H9 (cell line): ENCODE results near the gene TGM2. TPM values are rescaled to one million over a fixed set of nuclear protein-coding genes. Genes with fewer than 3 reads are reported as not detected.

Source experiments
- DNase-seq: peaks from one replicate; pipeline ENCODE4 v3.0.0-alpha.2; 2017
- H2AFZ ChIP-seq: one replicate; pipeline ENCODE4 v1.6.1; 2013; ENCODE audit warnings: mild to moderate bottlenecking, low read length, control low read depth, moderate library complexity
- H2AK5ac ChIP-seq: 2 replicates; pipeline ENCODE4 v1.6.1; 2013; ENCODE audit warnings: low read length, control low read depth, mixed read lengths; ENCODE audit not compliant: insufficient read length
- H2BK120ac ChIP-seq: one replicate; pipeline ENCODE4 v1.6.1; 2013; ENCODE audit warnings: low read depth, mild to moderate bottlenecking, low read length, control low read depth, inconsistent platforms; ENCODE audit not compliant: poor library complexity, severe bottlenecking
- H2BK12ac ChIP-seq: 2 replicates; pipeline ENCODE4 v1.6.1; 2013; ENCODE audit warnings: low read length, control low read depth, mixed read lengths, low read depth; ENCODE audit not compliant: insufficient read length
- H2BK15ac ChIP-seq: 2 replicates; pipeline ENCODE4 v1.6.1; 2013; ENCODE audit warnings: low read depth, low read length, control low read depth
- H2BK20ac ChIP-seq: one replicate; pipeline ENCODE4 v1.6.1; 2013; ENCODE audit warnings: low read depth, mild to moderate bottlenecking, low read length, control low read depth, inconsistent platforms; ENCODE audit not compliant: poor library complexity, severe bottlenecking
- H2BK5ac ChIP-seq: 2 replicates; pipeline ENCODE4 v1.6.1; 2013; ENCODE audit warnings: low read length, control low read depth, mixed read lengths; ENCODE audit not compliant: insufficient read length
- H3K14ac ChIP-seq: 2 replicates; pipeline ENCODE4 v1.6.1; 2013; ENCODE audit warnings: low read length, control low read depth; ENCODE audit not compliant: insufficient read depth
- H3K18ac ChIP-seq: 2 replicates; pipeline ENCODE4 v1.6.1; 2013; ENCODE audit warnings: low read depth, mild to moderate bottlenecking, mixed read lengths, low read length, control low read depth; ENCODE audit not compliant: insufficient read length
- H3K23ac ChIP-seq: 2 replicates; pipeline ENCODE4 v1.6.1; 2013; ENCODE audit warnings: low read length, control low read depth, mixed read lengths, low read depth; ENCODE audit not compliant: insufficient read length
- H3K23me2 ChIP-seq: 2 replicates; pipeline ENCODE4 v1.6.1; 2013; ENCODE audit warnings: low read depth, mild to moderate bottlenecking, mixed read lengths, low read length, control low read depth; ENCODE audit not compliant: insufficient read length, poor library complexity, severe bottlenecking
- H3K27ac ChIP-seq: 2 replicates; pipeline ENCODE4 v1.5.1; 2013; ENCODE audit warnings: low read length, control low read depth, mixed read lengths, low read depth; ENCODE audit not compliant: insufficient read length
- H3K27me3 ChIP-seq: 2 replicates; pipeline ENCODE4 v1.6.1; 2013; ENCODE audit warnings: low read length, control low read depth, inconsistent platforms; ENCODE audit not compliant: insufficient read depth
- H3K4ac ChIP-seq: 2 replicates; pipeline ENCODE4 v1.6.1; 2013; ENCODE audit warnings: low read depth, mild to moderate bottlenecking, control low read depth, inconsistent platforms, low read length, moderate library complexity
- H3K4me1 ChIP-seq: 2 replicates; pipeline ENCODE4 v1.6.1; 2013; ENCODE audit warnings: low read length, control low read depth, inconsistent platforms; ENCODE audit not compliant: insufficient read depth
- H3K4me2 ChIP-seq: 2 replicates; pipeline ENCODE4 v1.6.1; 2013; ENCODE audit warnings: low read length, control low read depth, mixed read lengths; ENCODE audit not compliant: insufficient read length, insufficient read depth
- H3K56ac ChIP-seq: 2 replicates; pipeline ENCODE4 v1.6.1; 2013; ENCODE audit warnings: low read depth, mild to moderate bottlenecking, mixed read lengths, low read length, control low read depth; ENCODE audit not compliant: insufficient read length
- H3K79me1 ChIP-seq: 2 replicates; pipeline ENCODE4 v1.6.1; 2013; ENCODE audit warnings: low read depth, mild to moderate bottlenecking, moderate library complexity, low read length, control low read depth, inconsistent platforms; ENCODE audit not compliant: insufficient read depth, poor library complexity, severe bottlenecking
- H3K79me2 ChIP-seq: 2 replicates; pipeline ENCODE4 v1.6.1; 2013; ENCODE audit warnings: low read length, control low read depth, inconsistent platforms; ENCODE audit not compliant: insufficient read depth
- H3K9ac ChIP-seq: 2 replicates; pipeline ENCODE4 v1.6.1; 2013; ENCODE audit warnings: low read length, control low read depth, mixed read lengths; ENCODE audit not compliant: insufficient read length; ENCODE audit errors: extremely low read depth
- H3K9me3 ChIP-seq: one replicate; pipeline ENCODE4 v1.6.1; 2013; ENCODE audit warnings: low read depth, low read length, inconsistent platforms; ENCODE audit not compliant: control insufficient read depth
- H3T11ph ChIP-seq: one replicate; pipeline ENCODE4 v1.6.1; 2013; ENCODE audit warnings: mild to moderate bottlenecking, low read length, control low read depth, inconsistent platforms
- H4K20me1 ChIP-seq: one replicate; pipeline ENCODE4 v1.6.1; 2013; ENCODE audit not compliant: control insufficient read depth, insufficient read length, insufficient read depth
- H4K5ac ChIP-seq: 2 replicates; pipeline ENCODE4 v1.6.1; 2013; ENCODE audit warnings: low read depth, mild to moderate bottlenecking, mixed read lengths, low read length, control low read depth; ENCODE audit not compliant: insufficient read length
- H4K8ac ChIP-seq: replicated peaks from 2 replicates; pipeline ENCODE4 v1.6.1; 2013; ENCODE audit warnings: low read length, control low read depth, mixed read lengths, low read depth; ENCODE audit not compliant: insufficient read length
- H4K91ac ChIP-seq: 2 replicates; pipeline ENCODE4 v1.6.1; 2013; ENCODE audit warnings: low read depth, mild to moderate bottlenecking, moderate library complexity, mixed read lengths, low read length, control low read depth; ENCODE audit not compliant: insufficient read length
- H3K27ac Mint-ChIP-seq, 3 experiments: 2 replicates in 2 of 3; 3 replicates in 1 of 3; pipeline ENCODE4 v1.8.0; 2020 to 2021; ENCODE audit warnings: mixed read lengths in 3 of 3, mild to moderate bottlenecking in 1 of 3, moderate library complexity in 1 of 3
- H3K27me3 Mint-ChIP-seq: 2 replicates; pipeline ENCODE4 v1.8.0; 2021; ENCODE audit warnings: low read depth, mild to moderate bottlenecking, moderate library complexity, mixed read lengths
- H3K36me3 Mint-ChIP-seq, 3 experiments: 2 replicates in 2 of 3; 3 replicates in 1 of 3; pipeline ENCODE4 v1.8.0; 2020 to 2021; ENCODE audit warnings: low read depth in 3 of 3, mixed read lengths in 3 of 3; ENCODE audit not compliant: insufficient read depth in 1 of 3
- H3K4me1 Mint-ChIP-seq, 2 experiments: 2 replicates each; pipeline ENCODE4 v1.8.0; 2020; ENCODE audit warnings: mixed read lengths in 2 of 2
- H3K4me3 Mint-ChIP-seq, 2 experiments: 2 replicates in 1 of 2; 3 replicates in 1 of 2; pipeline ENCODE4 v1.8.0; 2020 to 2021; ENCODE audit warnings: mild to moderate bottlenecking in 2 of 2, mixed read lengths in 2 of 2, moderate library complexity in 1 of 2
- H3K9me3 Mint-ChIP-seq, 2 experiments: 2 replicates in 1 of 2; 3 replicates in 1 of 2; pipeline ENCODE4 v1.8.0; 2020; ENCODE audit warnings: mild to moderate bottlenecking in 2 of 2, mixed read lengths in 2 of 2, moderate library complexity in 1 of 2
- WGBS: extraction: QIAGEN DNeasy Blood & Tissue Kit; methylation state at CpG from one replicate; pipeline ENCODE4 v1.1.7; 2013; ENCODE audit warnings: missing lambda C conversion rate, low lambda C conversion rate, mixed read lengths; ENCODE audit not compliant: insufficient read length; ENCODE audit errors: extremely low coverage; 5-methylcytosine and 5-hydroxymethylcytosine counted together
- total RNA-seq: library from RNA; stranded (reverse); gene quantifications from 2 replicates; pipeline ENCODE4 v1.2.1, GENCODE V29; 2021
- TF ChIP-seq, protein P1 (sequence below): fragments of 200-600 bp; sonication (generic); conservative IDR thresholded peaks from 3 replicates; pipeline ENCODE4 v1.8.0; 2021; ENCODE audit warnings: antibody characterized with exemption, mild to moderate bottlenecking

The TGM2 gene
- total RNA-seq, 1 experiment from 2014 or later, result 1.1 TPM

DNA sequence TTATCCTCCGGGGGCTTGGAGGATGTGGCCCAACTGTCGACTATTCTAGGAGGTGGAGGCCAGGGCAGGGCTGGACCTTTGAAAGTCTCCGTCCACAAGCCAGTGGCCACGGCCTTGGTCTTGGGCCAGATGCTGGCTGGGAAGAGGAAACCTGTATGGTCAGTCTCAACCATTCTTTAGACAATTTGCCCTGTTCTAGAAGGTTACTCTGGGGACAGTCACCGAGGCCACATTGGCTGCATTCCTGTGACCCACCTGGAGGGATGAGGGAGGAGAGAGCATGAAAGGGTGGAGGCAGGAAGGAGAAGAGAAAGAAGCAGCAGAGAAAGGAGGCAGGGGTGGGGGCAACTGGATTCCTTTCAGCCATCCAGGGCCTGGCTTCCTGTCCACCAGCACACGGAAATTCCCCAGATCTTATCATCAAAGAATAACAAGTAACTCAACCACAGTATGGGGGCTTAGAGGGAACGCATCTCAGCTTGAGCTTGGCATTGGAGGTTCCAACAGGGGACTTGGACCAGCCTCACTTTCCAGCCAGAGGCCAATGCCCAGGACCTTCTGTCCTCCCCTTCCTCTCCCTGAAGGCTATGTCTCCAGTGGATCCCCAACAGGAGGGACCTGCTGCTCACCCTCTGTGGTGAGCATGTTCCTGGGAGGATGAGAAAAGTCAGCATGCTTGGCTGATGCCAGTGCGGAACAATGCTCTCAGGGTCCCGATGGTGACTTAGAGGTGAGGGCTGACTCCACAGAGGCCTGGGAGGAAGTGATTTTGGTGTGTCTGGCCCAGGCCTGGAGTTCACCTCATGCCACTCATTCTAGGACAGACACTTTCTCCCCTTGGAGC, 30.4 kb downstream of the TGM2 start:
- Histone ChIP-seq H4K5ac (no peak overlapping the region), H2AK5ac (no peak overlapping the region), H3K79me2 (no peaks in the 10 kb centered on the region), H2BK120ac (no peak overlapping the region), H3K9ac (no peak overlapping the region), H4K8ac (no peak overlapping the region), H3K14ac (no peak overlapping the region), H2BK20ac (no peak overlapping the region), H3K4me2 (no peak overlapping the region), H4K91ac (no peak overlapping the region), H2BK5ac (no peak overlapping the region), H2BK15ac (no peak overlapping the region), H3K27ac (no peak overlapping the region), H3K56ac (no peak overlapping the region), H3K23me2 (no peaks in the 10 kb centered on the region), H3K27me3 (no peaks in the 10 kb centered on the region), H3K9me3 (no peaks in the 10 kb centered on the region), H3T11ph (no peak overlapping the region), H3K23ac (no peak overlapping the region), H3K4ac (no peak overlapping the region), H2BK12ac (no peak overlapping the region), H4K20me1 (no peaks in the 10 kb centered on the region), H3K79me1 (no peaks in the 10 kb centered on the region), H2AFZ (no peak overlapping the region), H3K18ac (no peak overlapping the region), H3K4me1 (no peaks in the 10 kb centered on the region)
- DNase-seq, result no peak
- no peaks in the 10 kb centered on the region for H3K36me3 Mint-ChIP-seq
- WGBS, result no CpG with 5 or more reads among the region's 9 CpGs
- H3K27ac Mint-ChIP-seq, result no peak overlapping the region; a peak in 1 of 7 replicates
- H3K4me3 Mint-ChIP-seq, result no peak overlapping the region
- H3K27me3 Mint-ChIP-seq, result no peaks in the 10 kb centered on the region; the same call in none of the 2 replicates
- H3K4me1 Mint-ChIP-seq, result peaks cover 3 to 7% of the 10 kb centered on the region in 2 experiments
- TF ChIP-seq, protein P1, sequence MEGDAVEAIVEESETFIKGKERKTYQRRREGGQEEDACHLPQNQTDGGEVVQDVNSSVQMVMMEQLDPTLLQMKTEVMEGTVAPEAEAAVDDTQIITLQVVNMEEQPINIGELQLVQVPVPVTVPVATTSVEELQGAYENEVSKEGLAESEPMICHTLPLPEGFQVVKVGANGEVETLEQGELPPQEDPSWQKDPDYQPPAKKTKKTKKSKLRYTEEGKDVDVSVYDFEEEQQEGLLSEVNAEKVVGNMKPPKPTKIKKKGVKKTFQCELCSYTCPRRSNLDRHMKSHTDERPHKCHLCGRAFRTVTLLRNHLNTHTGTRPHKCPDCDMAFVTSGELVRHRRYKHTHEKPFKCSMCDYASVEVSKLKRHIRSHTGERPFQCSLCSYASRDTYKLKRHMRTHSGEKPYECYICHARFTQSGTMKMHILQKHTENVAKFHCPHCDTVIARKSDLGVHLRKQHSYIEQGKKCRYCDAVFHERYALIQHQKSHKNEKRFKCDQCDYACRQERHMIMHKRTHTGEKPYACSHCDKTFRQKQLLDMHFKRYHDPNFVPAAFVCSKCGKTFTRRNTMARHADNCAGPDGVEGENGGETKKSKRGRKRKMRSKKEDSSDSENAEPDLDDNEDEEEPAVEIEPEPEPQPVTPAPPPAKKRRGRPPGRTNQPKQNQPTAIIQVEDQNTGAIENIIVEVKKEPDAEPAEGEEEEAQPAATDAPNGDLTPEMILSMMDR, result no peak
- H3K9me3 Mint-ChIP-seq, result no peaks in the 10 kb centered on the region
